GM10266 (cell line): ENCODE data around the gene SLC1A5.
"Not testable (repeated sequence)": the region's sequence is repeated elsewhere in the genome, so short reads cannot be mapped to it uniquely, and the experiment has no call there.

Experiments
- DNase-seq: peaks from one replicate; pipeline ENCODE4 v3.0.0; 2012; ENCODE audit errors: extremely low spot score
- TF ChIP-seq, protein P1 (sequence below): IDR thresholded peaks from 2 replicates; pipeline ENCODE4 v1.5.1; 2012; ENCODE audit warnings: mild to moderate bottlenecking, low read depth; ENCODE audit not compliant: control insufficient read depth, insufficient read depth; ENCODE audit errors: missing control alignments

The SLC1A5 gene

GRCh38 chr19:46761418-46761831 is 27.0 kb downstream of the SLC1A5 start:
- TF ChIP-seq, protein P1, sequence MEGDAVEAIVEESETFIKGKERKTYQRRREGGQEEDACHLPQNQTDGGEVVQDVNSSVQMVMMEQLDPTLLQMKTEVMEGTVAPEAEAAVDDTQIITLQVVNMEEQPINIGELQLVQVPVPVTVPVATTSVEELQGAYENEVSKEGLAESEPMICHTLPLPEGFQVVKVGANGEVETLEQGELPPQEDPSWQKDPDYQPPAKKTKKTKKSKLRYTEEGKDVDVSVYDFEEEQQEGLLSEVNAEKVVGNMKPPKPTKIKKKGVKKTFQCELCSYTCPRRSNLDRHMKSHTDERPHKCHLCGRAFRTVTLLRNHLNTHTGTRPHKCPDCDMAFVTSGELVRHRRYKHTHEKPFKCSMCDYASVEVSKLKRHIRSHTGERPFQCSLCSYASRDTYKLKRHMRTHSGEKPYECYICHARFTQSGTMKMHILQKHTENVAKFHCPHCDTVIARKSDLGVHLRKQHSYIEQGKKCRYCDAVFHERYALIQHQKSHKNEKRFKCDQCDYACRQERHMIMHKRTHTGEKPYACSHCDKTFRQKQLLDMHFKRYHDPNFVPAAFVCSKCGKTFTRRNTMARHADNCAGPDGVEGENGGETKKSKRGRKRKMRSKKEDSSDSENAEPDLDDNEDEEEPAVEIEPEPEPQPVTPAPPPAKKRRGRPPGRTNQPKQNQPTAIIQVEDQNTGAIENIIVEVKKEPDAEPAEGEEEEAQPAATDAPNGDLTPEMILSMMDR: no peak
- DNase-seq: no peak

- not testable (repeated sequence) for DNase-seq
These were observed 27.5 kb downstream of the SLC1A5 start for GRCh38 chr19:46760897-46761296.

- DNase-seq: no peak
- TF ChIP-seq, protein P1: no peak
These were observed 28.0 kb downstream of the SLC1A5 start for GRCh38 chr19:46760363-46760762.

- TF ChIP-seq, protein P1: no peak
These were observed 28.5 kb downstream of the SLC1A5 start for GRCh38 chr19:46759817-46760333.

DNA sequence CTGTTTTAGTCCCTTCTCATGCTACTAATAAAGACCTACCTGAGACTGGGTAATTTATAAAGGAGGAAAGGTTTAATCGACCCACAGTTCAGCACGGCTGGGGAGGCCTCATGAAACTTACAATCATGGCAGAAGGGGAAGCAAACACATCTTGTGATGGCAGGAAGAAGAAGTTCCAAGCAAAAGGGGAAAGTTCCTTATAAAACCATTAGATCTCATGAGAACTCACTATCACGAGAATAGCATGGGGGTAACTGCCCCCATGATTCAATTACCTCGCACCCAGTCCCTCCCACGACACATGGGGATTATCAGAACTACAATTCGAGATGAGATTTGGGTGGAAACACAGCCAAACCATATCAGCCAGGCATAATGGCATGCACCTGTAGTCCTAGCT is 29.2 kb downstream of the SLC1A5 start:
- no peak for DNase-seq
- TF ChIP-seq, protein P1: no peak

More at GRCh38 chr19:46759817-46760333, 28.5 kb downstream of the SLC1A5 start:
- DNase-seq: no peak

- TF ChIP-seq, protein P1: no peak
- DNase-seq: no peak
These were observed 31.9 kb downstream of the SLC1A5 start for GRCh38 chr19:46756544-46756888.

GRCh38 chr19:46755853-46756543 is 32.4 kb downstream of the SLC1A5 start:
- DNase-seq: no peak
- TF ChIP-seq, protein P1: no peak
